Endothelial cell of umbilical vein (primary cell): ENCODE data around the gene CATSPERD. TPM values are rescaled to one million over a fixed set of nuclear protein-coding genes. Genes with fewer than 3 reads are reported as not detected.

ENCODE experiments used
- BruUV-seq: library from RNA; stranded (reverse); fragments of 400-500 nt; replicated peaks from 2 replicates; lab custom pipeline; 2021; lab: Mats Ljungman, UMichigan
- CTCF ChIA-PET: fragments of 300-600, 350-600 bp; sonication (Branson Sonifier 250); formaldehyde crosslinking; loops from one replicate; lab custom pipeline; 2021; ENCODE audit warnings: antibody characterized with exemption, inconsistent platforms; lab: Charles Lee
- POLR2A ChIA-PET: fragments of 300-600, 350-600 bp; sonication (Branson Sonifier 250); formaldehyde crosslinking; loops from one replicate; lab custom pipeline; 2021; ENCODE audit warnings: antibody characterized with exemption, inconsistent platforms; lab: Charles Lee
- DNase-seq: peaks from one replicate; pipeline ENCODE4 v3.0.0-alpha.2; 2011; ENCODE audit warnings: low read depth, low spot score
- FAIRE-seq: peaks from 2 replicates; lab custom pipeline; 2011; peaks lifted over from hg19 to GRCh38; lab: Jason Lieb, UNC
- H2AFZ ChIP-seq: 2 replicates; pipeline ENCODE4 v1.6.0; 2012; ENCODE audit warnings: low read depth, low read length, control low read depth, inconsistent platforms
- H3K27ac ChIP-seq: 2 replicates; pipeline ENCODE4 v1.5.1; 2011; ENCODE audit warnings: low read depth, mild to moderate bottlenecking, control low read depth, low read length, moderate library complexity; ENCODE audit not compliant: insufficient read depth
- H3K27me3 ChIP-seq, 2 experiments: 2 replicates each; pipeline versions ENCODE4 v1.6.0 to v1.6.1; 2011; ENCODE audit warnings: low read length in 2 of 2, mixed read lengths in 1 of 2; ENCODE audit not compliant: control insufficient read depth in 2 of 2, insufficient read depth in 2 of 2
- H3K36me3 ChIP-seq, 2 experiments: 2 replicates in 1 of 2; 3 replicates in 1 of 2; pipeline ENCODE4 v1.5.1; 2011; ENCODE audit warnings: low read length in 2 of 2, mild to moderate bottlenecking in 1 of 2, moderate library complexity in 1 of 2; ENCODE audit not compliant: control insufficient read depth in 2 of 2, insufficient read depth in 2 of 2; ENCODE audit errors: extremely low read depth in 1 of 2
- H3K4me1 ChIP-seq: 3 replicates; pipeline ENCODE4 v1.5.1; 2011; ENCODE audit warnings: mild to moderate bottlenecking, low read length; ENCODE audit not compliant: control insufficient read depth, insufficient read depth; ENCODE audit errors: extremely low read depth
- H3K4me2 ChIP-seq: 2 replicates; pipeline ENCODE4 v1.6.1; 2011; ENCODE audit warnings: low read length, control low read depth, mixed read lengths; ENCODE audit not compliant: insufficient read depth
- H3K4me3 ChIP-seq, 3 experiments: fragments of 200-600 bp in 1 of 3; sonication (generic), shearing (Covaris generic) in 1 of 3; replicated peaks in 1 of 3; 2 replicates each; pipeline ENCODE4 v1.5.1; 2011 to 2016; ENCODE audit warnings: control low read depth in 3 of 3, low read length in 3 of 3, mild to moderate bottlenecking in 2 of 3, inconsistent platforms in 1 of 3, low read depth in 1 of 3, moderate library complexity in 1 of 3; ENCODE audit not compliant: insufficient read depth in 1 of 3
- H3K79me2 ChIP-seq: 2 replicates; pipeline ENCODE4 v1.6.0; 2012; ENCODE audit warnings: low read length, inconsistent platforms; ENCODE audit not compliant: control insufficient read depth, insufficient read depth
- H3K9ac ChIP-seq: replicated peaks from 2 replicates; pipeline ENCODE3; 2011; ENCODE audit warnings: low read length, control low read depth; ENCODE audit not compliant: insufficient read depth; ENCODE audit errors: extremely low read depth
- H3K9me1 ChIP-seq: replicated peaks from 3 replicates; pipeline ENCODE4 v1.6.0; 2011; ENCODE audit warnings: mild to moderate bottlenecking, low read length; ENCODE audit not compliant: control insufficient read depth, insufficient read depth; ENCODE audit errors: extremely low read depth
- H3K9me3 ChIP-seq: replicated peaks from 2 replicates; pipeline ENCODE4 v1.5.1; 2012; ENCODE audit warnings: low read length, inconsistent platforms; ENCODE audit not compliant: control insufficient read depth, insufficient read depth
- H4K20me1 ChIP-seq: replicated peaks from 2 replicates; pipeline ENCODE3; 2011; ENCODE audit warnings: mild to moderate bottlenecking, low read length; ENCODE audit not compliant: control insufficient read depth, insufficient read depth; ENCODE audit errors: extremely low read depth
- EZH2 ChIP-seq: IDR thresholded peaks from 2 replicates; pipeline ENCODE4 v1.6.1; 2012; ENCODE audit warnings: borderline replicate concordance, low read depth, mild to moderate bottlenecking, moderate library complexity, low read length, inconsistent platforms; ENCODE audit not compliant: severe bottlenecking
- FOS ChIP-seq: IDR thresholded peaks from 2 replicates; pipeline ENCODE4 v1.6.1; 2011; ENCODE audit warnings: mild to moderate bottlenecking, low read length, moderate library complexity, borderline replicate concordance; ENCODE audit not compliant: insufficient read depth
- JUN ChIP-seq: IDR thresholded peaks from 2 replicates; pipeline ENCODE4 v1.6.1; 2011; ENCODE audit warnings: borderline replicate concordance, low read depth; ENCODE audit not compliant: insufficient read length, insufficient read depth
- MAX ChIP-seq: IDR thresholded peaks from 2 replicates; pipeline ENCODE4 v1.6.1; 2011; ENCODE audit not compliant: insufficient read depth, insufficient read length
- MYC ChIP-seq: IDR thresholded peaks from one replicate; pipeline ENCODE4 v1.6.1; 2011; ENCODE audit warnings: mild to moderate bottlenecking, low read depth, low read length
- POLR2A ChIP-seq: IDR thresholded peaks from 2 replicates; pipeline ENCODE4 v1.6.1; 2012; ENCODE audit warnings: low read depth, mild to moderate bottlenecking, control low read depth, low read length
- dilution Hi-C: fragments of 300-500 bp; cut with MboI; formaldehyde crosslinking; loops from one replicate; pipeline ENCODE4 v1.15.0; 2019; ENCODE audit warnings: low sequenced_read_pairs; ENCODE audit not compliant: extremely low pct_ligation_motif_present
- intact Hi-C: fragments of 100-400 bp; cut with micrococcal nuclease; formaldehyde crosslinking; loops from one replicate; pipeline ENCODE4 v1.10.0; 2022
- polyA plus RNA-seq, 4 experiments: library from polyadenylated mRNA; depleted of rRNA in 3 of 4; stranded (reverse) in 3 of 4; unstranded in 1 of 4; fragments of >200 nt; gene quantifications; 2 replicates each; pipeline versions ENCODE4 v1.2.1 to v1.2.3, GENCODE V29; 2011 to 2012; ENCODE audit warnings: missing spikeins in 1 of 4
- total RNA-seq: library from RNA; stranded (reverse); gene quantifications from 2 replicates; pipeline ENCODE4 v1.2.3, GENCODE V29; 2021
- TF ChIP-seq, protein P1 (sequence below), 2 donors: IDR thresholded peaks; 1 replicate in 1 of 2; 2 replicates in 1 of 2; pipeline ENCODE4 v1.5.1; 2011; ENCODE audit warnings: low read length in 2 of 2, mild to moderate bottlenecking in 2 of 2, moderate library complexity in 2 of 2, control low read depth in 1 of 2, inconsistent platforms in 1 of 2, low read depth in 1 of 2; ENCODE audit not compliant: insufficient read depth in 1 of 2; ENCODE audit errors: extremely low read depth in 1 of 2

Gene CATSPERD
- total and polyA plus RNA-seq, 2 donors (not counting 3 experiments of a cell fraction or from before 2014, with no cell fraction given): not detected

- DNase-seq (no peak), FAIRE-seq (no peak)
- intact Hi-C loops (no loop called here), dilution Hi-C loops (no loop called here)
- Histone ChIP-seq H3K4me2 (no peak overlapping the region), H3K36me3 (peaks cover 4 to 11% of the 10 kb centered on the region in 2 experiments), H2AFZ (no peak overlapping the region), H3K4me3 (no peak overlapping the region), H3K79me2 (peaks cover 8% of the 10 kb centered on the region), H3K9ac (no peak overlapping the region), H3K9me3 (no peaks in the 10 kb centered on the region), H3K27me3 (no peaks in the 10 kb centered on the region), H3K27ac (no peak overlapping the region), H3K9me1 (no peaks in the 10 kb centered on the region), H3K4me1 (peaks cover 5% of the 10 kb centered on the region), H4K20me1 (no peaks in the 10 kb centered on the region)
- ChIA-PET POLR2A (no interaction called here), CTCF (interaction anchor here (0.8 to 2.6 kb wide), 5 partner anchors 11 to 270 kb away, joined by 3 to 20 read pairs (median 5); partner anchors contain the start of gene RPL36)
- TF ChIP-seq POLR2A (no peak), MYC (no peak), FOS (no peak), JUN (no peak), MAX (no peak), EZH2 (no peak)
- TF ChIP-seq, protein P1, sequence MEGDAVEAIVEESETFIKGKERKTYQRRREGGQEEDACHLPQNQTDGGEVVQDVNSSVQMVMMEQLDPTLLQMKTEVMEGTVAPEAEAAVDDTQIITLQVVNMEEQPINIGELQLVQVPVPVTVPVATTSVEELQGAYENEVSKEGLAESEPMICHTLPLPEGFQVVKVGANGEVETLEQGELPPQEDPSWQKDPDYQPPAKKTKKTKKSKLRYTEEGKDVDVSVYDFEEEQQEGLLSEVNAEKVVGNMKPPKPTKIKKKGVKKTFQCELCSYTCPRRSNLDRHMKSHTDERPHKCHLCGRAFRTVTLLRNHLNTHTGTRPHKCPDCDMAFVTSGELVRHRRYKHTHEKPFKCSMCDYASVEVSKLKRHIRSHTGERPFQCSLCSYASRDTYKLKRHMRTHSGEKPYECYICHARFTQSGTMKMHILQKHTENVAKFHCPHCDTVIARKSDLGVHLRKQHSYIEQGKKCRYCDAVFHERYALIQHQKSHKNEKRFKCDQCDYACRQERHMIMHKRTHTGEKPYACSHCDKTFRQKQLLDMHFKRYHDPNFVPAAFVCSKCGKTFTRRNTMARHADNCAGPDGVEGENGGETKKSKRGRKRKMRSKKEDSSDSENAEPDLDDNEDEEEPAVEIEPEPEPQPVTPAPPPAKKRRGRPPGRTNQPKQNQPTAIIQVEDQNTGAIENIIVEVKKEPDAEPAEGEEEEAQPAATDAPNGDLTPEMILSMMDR (IDR thresholded peaks at IDR 0.05; ENCODE audit: extremely low read depth in 1 of 2, insufficient read depth in 1 of 2, low read depth in 1 of 2, low read length in 2 of 2): no peak
- no TSS peak for BruUV-seq
Observed at GRCh38 chr19:5793188-5793587, 72.8 kb downstream of the CATSPERD start.
